Measurements from ENCODE around the gene B3GALNT2. TPM values are rescaled to one million over a fixed set of nuclear protein-coding genes. Genes with fewer than 3 reads are reported as not detected.

The B3GALNT2 gene
- total RNA-seq, 1 donor from 2014 or later, result 15.8 TPM

GRCh38 chr1:235410467-235410866 is 93.8 kb downstream of the B3GALNT2 start:
- Mint-ChIP-seq H3K36me3 (ENCODE audit: low read depth) (peaks cover 3% of the 10 kb centered on the region), H3K27ac (no peak overlapping the region), H3K4me1 (ENCODE audit: low read depth) (peaks cover 6% of the 10 kb centered on the region), H3K27me3 (ENCODE audit: low read depth) (no peaks in the 10 kb centered on the region), H3K9me3 (no peaks in the 10 kb centered on the region), H3K4me3 (ENCODE audit: low read depth) (no peak overlapping the region)
- intact Hi-C loops (cut with micrococcal nuclease), result no loop called here
- DNase-seq (ENCODE audit: low spot score), result no peak

DNA sequence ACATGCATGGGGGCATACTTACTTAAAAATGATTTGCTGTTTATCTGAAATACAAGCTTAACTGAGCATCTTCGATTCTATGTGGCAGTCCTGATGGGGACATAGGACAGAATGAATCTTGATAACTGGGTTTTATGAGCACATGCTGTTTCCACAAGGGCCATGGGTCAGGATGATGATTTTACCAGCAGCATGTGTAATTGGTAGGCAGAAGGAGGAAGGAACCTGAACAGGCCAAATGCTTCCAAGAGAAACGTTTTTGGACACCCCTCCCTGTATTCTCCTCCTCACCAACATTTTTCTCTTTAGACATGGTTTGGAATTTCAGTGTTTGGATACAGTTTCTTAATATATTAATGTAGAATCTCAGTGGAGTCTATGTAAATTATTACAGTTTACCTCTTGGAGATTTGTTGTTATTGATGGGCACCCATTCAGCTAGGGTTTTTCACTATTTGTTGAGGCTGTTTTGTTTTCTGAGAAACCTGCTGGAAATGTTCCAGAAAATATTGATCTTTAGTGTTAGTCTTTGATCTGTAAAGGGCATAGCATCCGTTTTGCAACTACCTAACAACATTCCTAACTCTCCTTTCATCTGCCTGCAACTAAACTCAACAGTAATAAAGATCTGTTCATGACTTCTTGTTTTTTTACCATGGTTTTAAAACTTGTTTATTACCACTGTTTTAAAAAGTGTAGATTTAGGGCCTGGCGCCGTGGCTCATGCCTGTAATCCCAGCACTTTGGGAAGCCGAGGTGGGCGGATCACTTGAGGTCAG is 95.0 kb downstream of the B3GALNT2 start:
- intact Hi-C loops (cut with micrococcal nuclease), result no loop called here
- Mint-ChIP-seq H3K4me3 (ENCODE audit: low read depth) (no peak overlapping the region), H3K27me3 (ENCODE audit: low read depth) (no peaks in the 10 kb centered on the region), H3K36me3 (ENCODE audit: low read depth) (no peaks in the 10 kb centered on the region), H3K4me1 (ENCODE audit: low read depth) (peaks cover 4% of the 10 kb centered on the region), H3K9me3 (no peaks in the 10 kb centered on the region), H3K27ac (no peak overlapping the region)
- DNase-seq (ENCODE audit: low spot score), result no peak

DNA sequence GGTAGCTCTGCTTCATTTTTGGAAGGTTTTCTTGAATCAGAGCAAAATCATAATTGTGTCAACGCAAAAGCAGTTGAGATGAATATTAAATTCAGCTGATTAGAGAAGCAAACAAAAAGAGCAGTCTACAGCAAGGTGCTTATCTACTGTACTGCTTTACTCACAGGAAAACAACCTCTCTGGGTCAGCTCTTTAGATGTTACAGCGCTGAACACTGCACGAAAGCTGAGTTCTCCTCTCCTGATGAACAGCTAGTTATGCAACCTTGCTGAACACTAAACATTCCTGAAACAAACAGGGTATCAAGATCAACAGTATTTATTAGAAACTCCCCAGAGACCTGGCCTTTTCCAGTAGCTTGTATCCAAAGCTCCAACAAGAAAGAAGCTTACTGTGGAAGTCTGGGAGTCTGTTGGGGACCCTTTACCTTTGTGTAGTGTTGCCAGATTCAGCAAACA is 95.7 kb downstream of the B3GALNT2 start:
- H3K27me3 Mint-ChIP-seq (ENCODE audit: low read depth), result no peaks in the 10 kb centered on the region
- peaks cover 4% of the 10 kb centered on the region for H3K4me1 Mint-ChIP-seq (ENCODE audit: low read depth)
- no peak for DNase-seq (ENCODE audit: low spot score)
- H3K36me3 Mint-ChIP-seq (ENCODE audit: low read depth), result peaks cover 1% of the 10 kb centered on the region
- H3K4me3 Mint-ChIP-seq (ENCODE audit: low read depth), result no peak overlapping the region
- no peaks in the 10 kb centered on the region for H3K9me3 Mint-ChIP-seq
- intact Hi-C loops (cut with micrococcal nuclease), result no loop called here
- no peak overlapping the region for H3K27ac Mint-ChIP-seq

DNA sequence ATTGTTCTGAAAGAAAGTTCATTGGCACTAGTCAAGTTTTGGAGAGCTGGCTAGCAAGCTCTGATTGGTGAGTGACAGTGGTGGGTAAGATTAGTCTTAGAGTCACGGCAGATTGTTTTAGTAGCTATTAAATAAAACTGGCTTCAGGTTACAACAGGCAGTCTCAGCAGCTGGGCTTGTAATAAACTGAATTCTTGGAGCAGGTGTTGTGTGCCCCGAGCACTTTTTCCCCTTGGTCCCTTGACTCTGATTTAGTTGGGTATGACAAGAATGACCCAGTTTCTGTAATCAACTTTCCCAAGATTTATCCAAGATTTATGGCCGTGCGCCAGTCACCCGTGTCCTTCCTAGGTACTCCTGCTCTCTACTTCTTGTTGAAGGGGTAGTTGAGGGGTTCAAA is 96.8 kb downstream of the B3GALNT2 start:
- Mint-ChIP-seq H3K9me3 (no peaks in the 10 kb centered on the region), H3K27ac (no peak overlapping the region), H3K36me3 (ENCODE audit: low read depth) (peaks cover 4% of the 10 kb centered on the region), H3K27me3 (ENCODE audit: low read depth) (no peaks in the 10 kb centered on the region), H3K4me1 (ENCODE audit: low read depth) (peaks cover 4% of the 10 kb centered on the region), H3K4me3 (ENCODE audit: low read depth) (no peak overlapping the region)
- intact Hi-C loops (cut with micrococcal nuclease), result no loop called here
- no peak for DNase-seq (ENCODE audit: low spot score)

DNA sequence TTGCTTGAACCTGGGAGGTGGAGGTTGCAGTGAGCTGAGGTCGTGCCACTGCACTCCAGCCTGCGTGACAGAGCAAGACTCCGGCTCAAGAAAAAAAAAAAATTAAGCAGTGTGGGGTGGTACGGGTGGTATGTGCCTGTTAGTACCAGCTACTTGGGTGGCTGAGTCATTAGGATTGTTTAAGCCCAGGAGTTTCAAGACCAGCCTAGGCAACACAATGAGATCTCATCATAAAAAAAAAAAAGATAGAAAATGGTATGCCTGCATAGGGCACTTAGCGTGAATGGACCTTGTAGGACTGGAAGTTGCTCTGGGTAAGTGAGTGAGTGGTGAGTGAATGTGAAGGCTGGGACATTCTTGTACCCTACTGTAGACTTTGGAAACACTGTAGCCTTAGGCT is 100.1 kb downstream of the B3GALNT2 start:
- peaks cover 2% of the 10 kb centered on the region for H3K4me1 Mint-ChIP-seq (ENCODE audit: low read depth)
- no peaks in the 10 kb centered on the region for H3K9me3 Mint-ChIP-seq
- no peak overlapping the region for H3K27ac Mint-ChIP-seq
- no peak overlapping the region for H3K4me3 Mint-ChIP-seq (ENCODE audit: low read depth)
- intact Hi-C loops (cut with micrococcal nuclease), result no loop called here
- peaks cover 10% of the 10 kb centered on the region for H3K36me3 Mint-ChIP-seq (ENCODE audit: low read depth)
- no peak for DNase-seq (ENCODE audit: low spot score)
- no peaks in the 10 kb centered on the region for H3K27me3 Mint-ChIP-seq (ENCODE audit: low read depth)

- no peak for DNase-seq (ENCODE audit: low spot score)
- intact Hi-C loops (cut with micrococcal nuclease), result no loop called here
- no peaks in the 10 kb centered on the region for H3K27me3 Mint-ChIP-seq (ENCODE audit: low read depth)
- H3K4me1 Mint-ChIP-seq (ENCODE audit: low read depth), result peaks cover 2% of the 10 kb centered on the region
- no peaks in the 10 kb centered on the region for H3K9me3 Mint-ChIP-seq
- H3K4me3 Mint-ChIP-seq (ENCODE audit: low read depth), result no peak overlapping the region
- no peak overlapping the region for H3K27ac Mint-ChIP-seq
- peaks cover 10% of the 10 kb centered on the region for H3K36me3 Mint-ChIP-seq (ENCODE audit: low read depth)
Measured at GRCh38 chr1:235403593-235403992, 100.7 kb downstream of the B3GALNT2 start.

DNA sequence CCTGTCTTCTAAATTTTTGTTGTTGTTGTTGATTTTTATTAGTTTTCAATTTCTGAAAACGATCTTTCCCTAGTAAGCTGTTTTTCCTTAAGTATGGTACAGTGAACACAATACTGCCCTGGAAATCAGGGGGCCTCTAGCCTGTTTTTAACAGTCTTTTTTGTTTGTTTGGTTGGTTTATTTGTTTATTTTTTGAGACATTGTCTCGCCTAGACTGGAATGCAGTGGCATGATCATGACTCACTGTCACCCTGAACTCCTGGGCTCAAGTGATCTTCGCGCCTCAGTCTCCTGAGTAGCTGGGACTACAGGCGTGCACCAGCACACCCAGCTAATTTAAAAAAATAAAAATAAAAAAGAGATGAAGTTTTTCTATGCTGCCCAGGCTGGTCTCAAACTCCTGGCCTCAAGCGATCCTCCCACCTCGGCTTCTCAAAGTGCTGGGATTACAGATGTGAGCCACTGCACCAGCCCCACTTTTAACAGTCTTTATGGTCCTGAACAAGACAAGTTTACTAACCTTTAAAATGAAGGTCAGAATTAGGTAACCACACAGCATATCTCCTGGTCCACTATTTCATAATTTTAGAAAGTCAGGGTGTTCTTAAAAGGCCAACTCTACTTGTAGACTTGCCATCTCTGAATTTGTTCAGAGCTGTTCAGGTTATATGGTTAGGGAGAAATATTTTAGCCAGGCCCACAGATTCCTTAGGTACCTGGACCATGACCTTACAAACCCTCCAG is 101.6 kb downstream of the B3GALNT2 start:
- peaks cover 12% of the 10 kb centered on the region for H3K36me3 Mint-ChIP-seq (ENCODE audit: low read depth)
- no peaks in the 10 kb centered on the region for H3K4me1 Mint-ChIP-seq (ENCODE audit: low read depth)
- H3K9me3 Mint-ChIP-seq, result no peaks in the 10 kb centered on the region
- H3K27ac Mint-ChIP-seq, result no peak overlapping the region
- H3K4me3 Mint-ChIP-seq (ENCODE audit: low read depth), result no peak overlapping the region
- DNase-seq (ENCODE audit: low spot score), result no peak
- intact Hi-C loops (cut with micrococcal nuclease), result no loop called here
- H3K27me3 Mint-ChIP-seq (ENCODE audit: low read depth), result no peaks in the 10 kb centered on the region

- no peak overlapping the region for H3K4me3 Mint-ChIP-seq (ENCODE audit: low read depth)
- peak overlapping the region; percentile 49 for H3K27ac Mint-ChIP-seq
- H3K9me3 Mint-ChIP-seq, result no peaks in the 10 kb centered on the region
- DNase-seq (ENCODE audit: low spot score), result no peak
- no peaks in the 10 kb centered on the region for H3K4me1 Mint-ChIP-seq (ENCODE audit: low read depth)
- intact Hi-C loops (cut with micrococcal nuclease), result no loop called here
- H3K36me3 Mint-ChIP-seq (ENCODE audit: low read depth), result peaks cover 13% of the 10 kb centered on the region
- H3K27me3 Mint-ChIP-seq (ENCODE audit: low read depth), result no peaks in the 10 kb centered on the region
Measured at GRCh38 chr1:235401251-235401650, 103.0 kb downstream of the B3GALNT2 start.

Other genes starting within 250 kb of the B3GALNT2 start
- 49.6 and 55.3 TPM in 2 replicates for gene ARID4B, start 176.3 kb downstream of the B3GALNT2 start, total RNA-seq
- 30.4 and 33.7 TPM in 2 replicates for gene GGPS1, start 175.9 kb downstream of the B3GALNT2 start, total RNA-seq
- 25.0 and 28.2 TPM in 2 replicates for gene TBCE, start 137.0 kb downstream of the B3GALNT2 start, total RNA-seq
- gene GNG4, start 145.3 kb upstream of the B3GALNT2 start, total RNA-seq, result 167 and 170 TPM in 2 replicates

Measured in activated T-helper 2 cell treated with anti-CD3 and anti-CD28 coated beads, Interferon-gamma antibody, Interleukin-2, Interleukin-4, amounts not matched to agents 10 μg/mL and 5 μg/mL and 100 μg/mL, durations not matched to agents 14 hours and 24 hours and 36 hours (primary cell).